ENCODE data around the gene SPCS1.
"Not testable (repeated sequence)": the region's sequence is repeated elsewhere in the genome, so short reads cannot be mapped to it uniquely, and the experiment has no call there.

Gene SPCS1

DNA sequence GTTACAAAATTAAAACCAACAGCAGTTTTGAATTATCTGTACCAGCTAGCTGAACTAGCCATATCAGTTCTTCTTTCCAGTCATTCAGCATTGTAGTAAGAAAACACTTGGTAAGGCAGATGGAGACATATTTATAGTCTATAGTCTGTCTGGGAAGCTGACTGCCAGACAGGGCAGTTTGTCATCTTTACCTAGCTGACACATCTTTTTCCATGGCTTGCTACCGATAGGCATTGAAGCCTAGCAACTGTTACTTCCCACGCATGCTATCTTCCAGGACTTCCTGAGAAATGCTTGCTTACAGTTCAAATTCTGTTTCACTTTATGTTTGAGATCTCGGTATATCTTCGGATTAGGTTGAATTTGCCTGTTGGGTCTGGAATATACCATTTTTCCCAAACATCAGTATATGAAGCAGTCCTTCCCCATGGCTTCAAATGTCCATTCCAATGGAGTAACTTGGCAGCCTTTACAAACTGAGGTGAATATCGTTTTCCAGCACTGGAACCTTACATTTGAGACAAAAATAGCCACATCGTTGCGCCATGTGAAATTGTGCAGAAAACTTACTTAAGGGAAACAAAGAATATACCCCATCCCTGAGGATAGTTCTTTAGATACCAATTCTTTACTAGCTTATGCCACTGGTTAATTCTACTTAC, 11.2 kb upstream of the SPCS1 start:
- no peak for DNase-seq (ENCODE audit: low spot score)

DNA sequence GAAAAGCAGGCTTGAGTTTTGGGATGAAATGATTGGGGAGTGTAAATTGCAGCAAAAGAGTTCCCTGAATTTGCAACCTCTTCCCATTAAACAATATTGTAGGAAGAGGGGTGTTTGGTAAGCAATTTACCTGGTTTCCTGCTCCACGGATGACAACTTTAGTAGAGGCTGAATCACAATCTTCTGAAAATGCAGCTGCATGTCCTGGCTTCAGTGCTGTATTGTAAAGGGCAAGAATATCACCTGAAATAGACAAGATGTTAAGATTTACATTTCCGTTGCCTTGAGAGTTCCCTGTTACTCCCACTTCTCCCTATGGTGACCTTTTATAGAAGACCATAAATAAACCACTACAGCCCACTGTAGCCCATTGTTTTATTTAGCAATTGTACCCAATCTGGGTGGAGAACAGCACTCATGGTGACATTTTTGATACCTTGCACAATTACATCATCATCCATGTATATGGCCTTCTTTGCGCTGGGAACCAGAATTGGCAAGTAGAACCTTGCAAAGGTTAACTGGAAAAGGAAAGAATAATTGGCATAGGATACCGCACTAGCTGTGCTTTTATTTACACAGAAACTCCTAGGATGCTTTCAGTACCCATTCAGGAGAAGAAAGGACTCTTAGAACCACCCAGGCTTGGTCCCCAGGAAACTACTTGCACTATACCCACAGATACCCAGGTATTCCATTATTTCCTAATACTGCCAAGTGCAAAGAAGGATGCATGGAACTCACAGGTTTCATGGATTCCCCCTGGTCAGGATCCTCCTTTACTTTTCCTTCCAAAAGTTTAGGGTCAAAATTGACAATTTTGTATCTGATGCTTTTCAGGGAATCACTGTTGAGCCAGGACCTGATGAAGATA, 9.9 kb upstream of the SPCS1 start:
- no peak for DNase-seq (ENCODE audit: low spot score)

DNA sequence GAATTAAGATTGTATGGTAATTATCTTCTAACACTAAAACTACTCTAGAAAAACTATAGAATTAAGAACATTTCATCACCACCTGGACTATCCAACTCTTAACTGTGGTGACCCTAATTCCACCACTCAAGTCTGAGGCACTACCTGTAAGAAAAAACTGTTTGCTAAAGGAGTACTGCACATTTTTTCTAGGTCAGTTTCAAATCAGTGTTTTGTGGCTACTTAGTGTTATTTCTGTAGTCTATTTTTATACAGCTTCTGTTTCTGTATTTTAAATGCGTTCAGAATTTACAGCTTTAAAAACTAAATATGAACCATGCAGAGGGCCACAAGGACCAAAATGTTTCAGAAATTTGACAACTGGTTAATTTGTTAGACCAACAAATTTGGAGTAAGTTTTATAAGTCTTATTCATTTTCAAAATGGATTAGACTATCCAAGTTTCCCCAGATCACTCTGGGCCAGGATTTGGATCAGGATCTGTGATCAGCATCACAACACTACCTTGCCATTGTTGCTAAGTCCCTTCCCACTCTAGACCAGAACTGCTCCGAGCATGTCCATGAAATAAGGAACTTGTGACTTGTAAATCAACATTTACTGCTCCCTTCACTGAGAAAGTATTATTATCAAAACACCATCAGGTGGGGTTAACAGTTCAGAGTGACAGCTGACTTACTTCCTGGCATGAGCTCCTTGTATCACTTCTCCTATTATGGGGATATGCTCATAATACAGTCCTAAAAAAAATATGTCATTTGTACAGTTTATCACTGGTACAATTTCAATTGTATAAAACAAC, 8.9 kb upstream of the SPCS1 start:
- DNase-seq (ENCODE audit: low spot score), result no peak

DNA sequence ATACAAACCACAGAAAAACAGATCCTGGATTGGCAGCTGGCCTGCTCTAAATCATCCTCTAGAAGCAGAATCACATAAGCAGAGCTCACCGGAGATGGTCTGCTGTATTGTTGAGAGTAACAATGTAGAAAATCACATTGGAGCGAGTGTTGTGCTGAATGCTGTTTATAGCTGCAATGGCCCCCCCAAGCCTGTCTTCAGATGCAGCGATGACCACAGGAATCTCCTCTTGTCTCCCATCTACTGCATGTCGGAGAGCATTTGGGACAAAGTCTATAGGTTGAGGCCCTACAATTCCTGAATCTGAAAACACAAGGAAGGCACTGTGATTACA, 8.3 kb upstream of the SPCS1 start:
- no peak for DNase-seq (ENCODE audit: low spot score)

DNA sequence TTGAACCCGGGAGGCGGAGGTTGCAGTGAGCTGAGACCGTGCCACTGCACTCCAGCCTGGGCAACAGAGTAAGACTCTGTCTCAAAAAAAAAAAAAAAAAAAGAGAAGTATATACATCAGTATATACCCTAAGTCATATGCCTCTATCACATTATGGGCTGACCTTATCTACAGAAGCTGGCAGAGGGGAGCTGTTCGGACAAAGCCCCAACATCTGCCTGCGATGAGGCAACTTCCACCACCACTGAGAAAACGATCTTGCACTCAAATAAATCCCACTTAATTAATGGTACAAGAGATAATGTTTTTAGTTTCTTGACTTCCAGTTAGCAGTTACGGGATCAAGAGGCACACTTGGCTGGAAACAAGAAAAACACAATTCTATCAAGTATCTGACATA, 2.6 kb upstream of the SPCS1 start:
- no peak for DNase-seq (ENCODE audit: low spot score)

DNA sequence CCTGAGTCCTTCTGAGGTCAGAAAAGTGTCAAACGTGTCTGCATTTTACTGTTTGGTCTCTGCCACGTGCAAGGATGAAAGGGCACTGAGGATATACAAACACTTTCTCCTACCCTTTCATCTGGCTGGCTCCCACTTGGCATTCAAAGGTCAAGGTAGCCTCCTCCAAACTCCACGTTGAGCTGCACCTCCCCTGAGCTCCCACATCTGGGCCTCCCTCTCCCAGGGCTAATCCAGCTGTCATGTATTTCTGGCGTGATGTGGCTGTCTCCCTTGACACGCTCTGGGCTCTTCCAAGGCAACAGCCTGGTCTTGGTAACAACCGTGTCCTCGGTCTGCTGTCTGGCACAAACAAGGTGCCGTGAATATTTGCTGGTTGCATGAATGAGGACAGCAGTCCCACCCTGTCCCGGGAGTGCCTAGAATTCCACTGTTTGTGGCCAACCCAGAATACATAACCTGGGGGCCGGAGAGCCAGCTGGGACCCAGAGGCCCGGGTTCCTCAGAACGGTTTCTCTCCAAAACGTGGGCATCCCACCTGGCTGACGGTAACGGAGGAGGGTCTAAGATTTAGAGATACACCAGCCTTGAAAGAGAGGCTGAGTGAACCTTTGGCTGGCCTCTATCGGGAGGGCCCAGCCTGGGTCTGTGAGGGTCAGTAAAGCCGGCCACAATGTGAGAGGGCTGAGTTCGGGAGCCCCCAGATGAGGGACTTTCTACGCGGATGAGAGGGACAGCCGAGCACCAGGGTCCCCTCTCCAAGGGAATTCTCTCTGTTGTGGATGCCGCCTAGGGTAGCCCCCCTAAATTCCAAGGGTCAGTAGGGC, 1.1 kb upstream of the SPCS1 start:
- no peak for DNase-seq (ENCODE audit: low spot score)

DNA sequence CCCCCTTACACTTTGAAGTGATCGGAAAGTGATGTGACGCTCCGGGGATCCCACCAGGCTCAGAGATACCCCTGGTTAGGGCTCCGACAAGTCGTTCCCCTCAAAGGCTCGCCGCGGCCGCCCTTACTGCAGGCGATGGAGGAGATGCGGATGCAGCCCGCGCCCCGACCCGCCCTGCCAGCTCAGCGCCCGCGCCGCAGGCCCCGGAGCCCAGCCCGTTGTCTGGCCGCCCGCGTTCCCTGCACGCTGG, 543 bp upstream of the SPCS1 start:
- no peak for DNase-seq (ENCODE audit: low spot score)

DNA sequence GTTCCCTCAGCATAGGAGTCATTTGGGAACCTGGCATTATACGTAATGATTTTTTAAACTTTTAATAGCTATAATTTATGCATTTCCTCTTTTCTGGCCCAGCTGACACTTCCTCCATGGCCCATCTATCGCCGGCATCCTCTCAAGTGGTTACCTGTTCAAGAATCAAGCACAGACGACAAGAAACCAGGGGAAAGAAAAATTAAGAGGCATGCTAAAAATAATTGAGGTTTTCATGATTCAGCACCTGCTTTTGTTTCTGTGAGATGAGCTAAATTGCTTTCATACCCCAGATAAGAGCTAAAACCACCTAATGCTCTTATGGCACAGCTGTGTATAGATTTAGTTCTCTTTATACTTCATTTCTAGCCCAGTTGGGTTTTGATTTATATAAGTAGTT, 1.7 kb downstream of the SPCS1 start:
- DNase-seq (ENCODE audit: low spot score), result no peak

DNA sequence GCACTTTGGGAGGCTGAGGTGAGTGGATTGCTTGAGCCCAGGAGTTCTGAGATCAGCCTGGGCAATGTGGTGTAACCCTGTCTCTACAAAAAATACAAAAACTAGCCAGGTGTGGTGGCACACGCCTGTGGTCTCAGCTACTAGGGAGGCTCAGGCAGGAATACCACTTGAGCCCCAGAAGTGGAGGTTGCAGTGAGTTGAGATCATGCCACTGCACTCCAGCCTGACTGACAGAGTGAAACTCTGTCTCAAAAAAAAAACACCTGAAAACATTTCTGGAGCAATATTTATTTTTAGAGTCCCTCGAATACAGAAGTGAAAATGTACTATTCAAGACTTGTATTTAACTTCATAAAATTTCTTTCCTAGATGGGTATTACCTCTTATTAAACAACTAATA, 4.6 kb downstream of the SPCS1 start:
- DNase-seq (ENCODE audit: low spot score), result no peak

DNA sequence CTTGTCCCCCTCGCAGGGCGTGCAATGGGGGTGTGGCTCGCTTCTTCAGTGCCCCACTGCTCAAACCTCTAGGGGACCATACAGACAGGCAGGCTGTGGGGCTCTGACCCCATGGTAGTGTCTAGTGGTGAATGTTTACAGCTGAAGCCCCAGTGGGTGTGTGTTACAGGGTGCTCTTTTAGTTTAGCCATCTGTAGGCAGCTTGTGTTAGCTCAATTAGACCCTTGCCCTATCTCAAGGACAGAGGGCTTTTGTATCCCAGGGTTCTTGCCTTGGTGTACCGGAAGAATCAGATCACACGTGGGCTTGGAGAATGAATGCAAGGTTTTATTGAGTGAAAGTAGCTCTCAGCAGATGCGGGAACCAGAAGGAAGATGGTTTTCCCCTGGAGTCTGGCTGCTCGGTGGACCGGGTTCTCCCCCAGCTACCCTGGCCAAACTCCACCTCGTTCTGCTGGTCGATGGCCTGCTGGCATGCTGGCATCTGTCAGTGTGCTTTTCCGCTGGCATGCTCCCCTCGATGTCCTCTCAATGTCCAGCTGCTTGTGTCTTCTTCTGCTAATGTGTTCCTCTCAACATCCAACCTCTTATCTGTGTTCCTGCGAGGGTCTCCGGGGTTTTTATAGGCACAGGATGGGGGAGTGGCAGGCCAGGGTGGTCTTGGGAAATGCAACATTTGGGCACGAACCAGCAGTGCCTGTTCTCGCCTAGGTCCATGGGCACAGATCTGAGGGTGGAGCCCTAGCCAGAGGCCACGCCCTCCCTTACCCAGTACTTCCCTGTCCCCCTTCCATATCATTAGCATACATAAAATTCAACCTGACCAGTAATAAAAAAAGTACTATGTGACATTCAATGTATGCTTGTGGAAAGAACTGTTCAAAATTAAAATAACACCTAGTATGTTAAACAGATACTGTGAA, 6.6 kb downstream of the SPCS1 start:
- DNase-seq (ENCODE audit: low spot score), result no peak

DNA sequence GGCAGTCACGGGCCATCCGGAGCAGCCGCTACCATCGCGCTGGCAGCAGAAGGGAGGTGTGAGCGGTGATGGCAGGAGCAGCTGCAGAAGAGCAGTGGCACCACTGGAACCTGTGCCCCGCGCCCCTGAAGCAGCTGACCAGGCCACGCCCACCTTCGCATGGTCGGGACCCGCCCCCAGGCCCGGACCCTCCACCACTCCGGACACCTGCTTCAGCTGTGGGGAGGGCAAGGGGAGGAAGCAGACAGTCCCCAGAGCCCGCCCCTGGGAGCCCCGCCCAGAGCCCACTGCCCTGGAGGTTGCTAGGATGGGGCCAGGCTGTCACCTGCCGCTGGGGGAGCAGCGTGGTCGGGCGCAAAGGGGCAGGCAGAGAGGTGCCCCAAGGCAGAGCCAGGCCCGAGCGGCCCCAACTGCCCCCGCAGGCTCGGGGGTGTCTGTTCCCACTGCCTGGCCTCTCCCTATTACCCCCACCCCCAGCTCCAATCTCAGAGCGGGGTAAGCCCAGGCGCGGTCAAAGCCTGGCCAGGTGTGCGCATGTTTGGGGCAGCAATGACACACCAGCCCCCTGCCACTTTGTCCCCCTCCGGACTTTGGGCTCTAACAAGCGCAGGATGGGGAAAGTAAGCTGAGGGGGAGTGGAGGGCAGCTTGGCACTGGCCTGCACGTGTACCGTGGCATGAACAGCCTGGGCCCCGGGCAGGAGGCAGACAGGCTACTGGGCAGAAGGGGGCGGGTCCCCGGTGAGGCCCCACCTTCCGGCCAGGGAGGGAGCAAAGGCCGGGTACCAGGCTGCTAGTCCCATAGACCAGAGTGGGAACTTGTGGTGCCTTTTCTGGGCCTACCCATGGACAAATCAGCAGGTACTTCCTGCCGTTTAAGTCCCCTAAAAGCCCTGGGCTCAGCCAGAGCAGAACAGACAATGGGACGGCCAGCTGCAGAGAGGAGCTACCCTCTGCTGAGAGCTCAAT, 8.7 kb downstream of the SPCS1 start:
- no peak for DNase-seq (ENCODE audit: low spot score)

DNA sequence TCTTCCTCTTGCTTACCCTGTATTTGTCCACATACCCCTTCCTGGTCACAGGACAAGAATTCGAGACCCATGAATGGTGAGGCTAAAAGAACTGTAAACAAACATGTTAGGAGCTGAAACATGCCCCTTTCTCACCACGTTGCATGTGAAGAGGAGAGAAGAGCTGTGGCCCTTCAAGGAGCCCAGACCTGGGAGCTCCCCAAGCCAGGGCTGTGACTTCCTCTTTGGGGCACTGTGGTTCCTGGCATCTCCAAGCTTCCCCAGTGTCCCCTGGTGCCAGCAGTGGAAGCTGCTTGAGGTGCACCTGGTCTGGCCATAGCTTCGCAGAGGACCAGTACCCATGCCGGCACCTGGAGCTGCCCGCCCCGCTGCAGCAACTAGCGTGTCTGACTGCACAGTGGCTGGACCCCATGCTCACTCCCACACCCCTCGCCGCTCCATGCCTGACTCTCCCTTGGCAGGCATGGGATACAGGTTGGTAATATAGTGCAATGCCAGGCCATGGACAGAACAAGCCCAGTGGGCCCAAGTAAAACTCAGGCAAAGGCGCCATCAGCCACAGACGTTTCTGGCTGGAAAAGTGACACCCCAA, 9.9 kb downstream of the SPCS1 start:
- DNase-seq (ENCODE audit: low spot score), result no peak

DNA sequence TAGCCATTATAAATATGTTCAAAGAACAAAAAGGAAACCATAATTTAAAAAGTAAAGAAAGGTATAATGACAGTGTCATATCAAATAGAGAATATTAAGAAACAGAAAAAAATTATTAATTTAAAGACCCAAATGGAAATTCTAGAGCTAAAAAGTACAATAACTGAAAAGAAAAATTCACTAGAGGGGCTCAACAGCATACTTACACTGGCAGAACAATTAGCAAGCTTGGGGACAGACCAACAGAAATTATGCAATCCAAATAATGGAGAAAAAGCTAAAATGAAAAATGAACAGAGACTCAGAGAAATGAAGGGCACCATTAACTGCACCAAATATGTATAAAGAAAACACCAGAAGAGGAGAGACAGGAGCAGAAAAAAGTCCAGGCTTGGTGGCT, 13.7 kb downstream of the SPCS1 start:
- DNase-seq (ENCODE audit: low spot score), result no peak

DNA sequence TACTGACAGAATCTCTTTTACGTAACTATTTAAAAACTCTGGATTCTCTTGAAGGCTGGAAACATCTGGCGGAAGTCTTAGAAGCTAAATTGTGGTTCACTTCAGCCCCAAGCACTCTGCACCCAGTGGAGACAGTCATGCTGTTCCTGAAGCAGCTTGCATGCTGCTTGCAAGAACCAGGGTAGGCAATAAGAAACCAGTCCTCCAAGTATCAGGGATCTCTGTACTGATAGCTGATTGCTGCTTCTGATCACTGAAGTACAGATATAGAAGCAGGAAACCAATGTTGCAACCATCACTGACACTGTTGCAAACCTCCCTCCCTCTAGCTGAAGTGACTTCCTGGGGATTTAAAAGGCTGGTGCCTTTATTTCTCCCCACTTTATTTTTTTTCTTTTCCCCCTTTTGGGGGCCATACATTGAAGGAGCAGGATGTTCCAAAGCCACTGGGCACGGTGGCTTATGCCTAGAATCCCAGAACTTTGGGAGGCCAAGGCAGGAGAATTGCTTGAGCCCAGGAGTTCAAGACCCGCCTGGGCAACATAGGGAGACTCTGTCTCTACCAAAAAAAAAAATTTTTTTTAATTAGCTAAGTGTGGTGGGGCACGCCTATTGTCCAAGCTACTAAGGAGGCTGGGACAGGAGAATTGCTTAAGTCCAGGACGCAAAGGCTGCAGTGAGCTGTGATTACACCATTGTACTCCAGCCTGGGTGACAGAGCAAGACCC, 15.3 kb downstream of the SPCS1 start:
- DNase-seq (ENCODE audit: low spot score), result peak; percentile 44

DNA sequence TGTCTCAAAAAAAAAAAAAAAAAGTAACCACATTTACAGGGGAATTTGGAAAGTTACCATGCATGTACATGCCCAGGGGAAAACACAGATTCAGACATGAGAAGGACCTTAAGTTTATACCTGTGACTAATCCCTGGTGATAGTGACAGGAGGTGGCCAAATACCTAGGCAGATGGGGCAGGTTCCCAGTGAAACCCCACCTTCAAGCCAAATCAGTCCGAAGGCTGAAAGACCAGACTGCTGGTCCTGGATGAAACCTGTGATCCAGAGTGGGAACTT, 15.8 kb downstream of the SPCS1 start:
- DNase-seq (ENCODE audit: low spot score), result no peak

DNA sequence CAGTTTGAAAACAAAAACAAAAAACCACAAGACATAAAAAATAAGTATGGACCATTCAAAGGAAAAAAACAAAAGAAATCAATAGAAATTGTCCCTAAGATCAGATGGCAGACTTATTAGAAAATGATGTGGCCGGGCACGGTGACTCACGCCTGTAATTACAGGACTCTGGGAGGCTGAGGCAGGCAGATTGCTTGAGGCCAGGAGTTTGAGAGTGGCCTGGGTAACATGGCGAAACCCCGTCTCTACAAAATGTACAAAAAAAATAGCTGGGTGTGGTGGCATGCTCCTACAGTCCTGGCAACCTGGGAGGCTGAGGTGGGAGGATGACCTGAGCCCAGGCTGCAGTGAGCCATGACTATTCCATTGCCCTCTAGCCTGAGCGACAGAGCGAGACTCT, 16.6 kb downstream of the SPCS1 start:
- DNase-seq (ENCODE audit: low spot score), result no peak

DNA sequence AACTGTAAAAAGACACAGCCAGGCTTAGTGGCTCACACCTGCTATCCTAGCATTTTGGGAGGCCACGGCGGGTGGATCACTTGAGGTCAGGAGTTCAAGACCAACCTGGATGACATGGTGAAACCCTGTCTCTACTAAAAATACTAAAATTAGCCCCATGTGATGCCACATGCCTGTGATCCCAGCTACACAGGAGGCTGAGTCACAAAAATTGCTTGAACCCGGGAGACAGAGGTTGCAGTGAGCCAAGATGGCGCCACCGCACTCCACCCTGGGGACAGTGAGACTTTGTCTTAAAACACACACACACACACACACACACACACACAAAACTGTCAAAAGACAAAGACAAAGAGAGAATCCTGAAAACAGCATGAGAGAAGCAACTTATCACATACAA, 18.0 kb downstream of the SPCS1 start:
- DNase-seq (ENCODE audit: low spot score), result no peak

DNA sequence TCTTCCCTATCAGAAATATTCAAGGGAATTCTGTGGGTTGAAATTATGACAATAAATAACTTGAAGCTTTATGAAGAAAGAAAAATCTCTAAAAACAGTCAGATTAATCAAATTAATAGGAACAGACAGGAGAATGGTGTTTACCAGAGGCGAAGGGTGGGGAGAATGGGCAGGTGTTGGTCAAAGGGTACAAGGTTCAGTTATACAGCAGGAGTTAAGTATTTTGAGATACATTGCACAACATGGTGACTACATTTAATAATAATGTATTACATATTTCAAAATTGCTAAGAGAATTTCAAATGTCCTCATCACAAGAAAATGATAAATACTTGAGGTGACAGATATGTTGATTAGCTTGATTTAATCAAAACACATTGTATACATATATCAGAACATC, 18.6 kb downstream of the SPCS1 start:
- DNase-seq (ENCODE audit: low spot score), result no peak

DNA sequence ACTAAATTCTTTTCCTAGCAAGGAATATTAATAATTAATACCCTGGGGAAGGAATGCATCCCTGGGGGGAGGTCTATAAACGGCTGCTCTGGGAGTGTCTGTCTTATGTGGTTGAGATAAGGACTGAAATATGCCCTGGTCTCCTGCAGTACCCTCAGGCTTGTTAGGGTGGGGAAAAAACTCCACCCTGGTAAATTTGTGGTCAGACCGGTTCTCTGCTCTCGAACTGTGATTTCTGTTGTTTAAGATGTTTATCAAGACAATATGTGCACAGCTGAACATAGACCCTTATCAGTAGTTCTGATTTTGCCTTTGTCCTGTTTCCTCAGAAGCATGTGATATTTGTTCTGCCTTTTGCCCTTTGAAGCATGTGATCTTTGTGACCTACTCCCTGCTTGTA, 22.8 kb downstream of the SPCS1 start:
- not testable (repeated sequence) for DNase-seq (ENCODE audit: low spot score)

Data from CD4-positive, alpha-beta T cell treated with Interleukin-6 at 100 ng/mL for 8 hours (primary cell).